ENCODE data around the gene SHROOM2. TPM values are rescaled to one million over a fixed set of nuclear protein-coding genes. Genes with fewer than 3 reads are reported as not detected.

The SHROOM2 gene
- total RNA-seq, 1 experiment from 2014 or later = 13.9 TPM

DNA sequence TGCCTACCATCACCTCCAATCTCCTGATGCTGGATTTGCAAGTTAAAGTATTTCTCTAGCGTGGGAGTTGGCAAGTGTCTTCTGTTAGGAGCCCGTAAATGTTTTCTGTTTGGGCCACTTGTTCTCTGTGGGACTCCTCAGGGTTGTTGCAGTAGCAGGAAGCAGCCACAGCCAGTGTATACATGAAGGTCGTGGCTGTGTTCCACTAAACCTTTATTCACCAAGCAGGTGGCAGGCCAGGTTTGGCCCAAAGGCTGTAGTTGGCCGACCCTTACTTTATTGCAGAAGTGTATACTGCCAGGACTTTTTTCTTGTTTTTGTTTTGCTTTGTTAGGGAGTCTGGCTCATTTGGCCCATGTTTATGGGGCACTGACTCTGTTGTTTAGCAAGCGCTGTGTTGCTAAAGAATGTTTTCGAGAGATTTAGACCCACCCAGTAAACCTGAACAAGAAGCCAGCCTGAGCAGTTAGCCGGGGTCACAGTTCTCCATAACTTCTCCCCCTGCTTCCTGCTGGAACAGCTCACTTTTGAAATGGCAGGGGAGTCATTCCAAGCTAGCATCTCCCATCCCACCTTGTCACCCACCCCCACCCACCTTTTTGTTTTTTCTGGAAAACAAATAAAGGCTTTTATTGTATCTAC lies 58.8 kb downstream of the SHROOM2 start:
- H3K36me3 Mint-ChIP-seq (ENCODE audit: insufficient read depth in 1 of 3, low read depth in 3 of 3) = peaks cover 0 to 20% (median 2%) of the 10 kb centered on the region in 3 experiments; a peak in 5 of 7 replicates
- Histone ChIP-seq H4K8ac (replicated peaks; ENCODE audit: insufficient read length, low read depth, low read length) (no peak overlapping the region), H3K23me2 (ENCODE audit: insufficient read length, low read depth, low read length, poor library complexity, severe bottlenecking) (no peaks in the 10 kb centered on the region), H3K23ac (ENCODE audit: insufficient read length, low read depth, low read length) (peak overlapping the region; percentile 41), H3K4me2 (ENCODE audit: insufficient read depth, insufficient read length, low read length) (no peak overlapping the region), H3K4ac (ENCODE audit: low read depth, low read length) (no peak overlapping the region), H3K56ac (ENCODE audit: insufficient read length, low read depth, low read length) (no peak overlapping the region), H2BK15ac (ENCODE audit: low read depth, low read length) (no peak overlapping the region), H3K9ac (ENCODE audit: extremely low read depth, insufficient read length, low read length) (no peak overlapping the region), H3K4me1 (ENCODE audit: insufficient read depth, low read length) (peaks cover 7% of the 10 kb centered on the region; the same call in 1 of the 2 replicates), H4K5ac (ENCODE audit: insufficient read length, low read depth, low read length) (no peak overlapping the region), H4K20me1 (ENCODE audit: control insufficient read depth, insufficient read depth, insufficient read length) (no peaks in the 10 kb centered on the region), H3K27me3 (ENCODE audit: insufficient read depth, low read length) (no peaks in the 10 kb centered on the region), H3K79me2 (ENCODE audit: insufficient read depth, low read length) (no peaks in the 10 kb centered on the region; the same call in 1 of the 2 replicates), H3K14ac (ENCODE audit: insufficient read depth, low read length) (no peak overlapping the region), H3K18ac (ENCODE audit: insufficient read length, low read depth, low read length) (no peak overlapping the region), H3T11ph (ENCODE audit: low read length) (no peak overlapping the region), H2AFZ (ENCODE audit: low read length) (no peak overlapping the region), H2AK5ac (ENCODE audit: insufficient read length, low read length) (no peak overlapping the region), H3K79me1 (ENCODE audit: insufficient read depth, low read depth, low read length, poor library complexity, severe bottlenecking) (peaks cover 9% of the 10 kb centered on the region), H4K91ac (ENCODE audit: insufficient read length, low read depth, low read length) (no peak overlapping the region), H3K9me3 (ENCODE audit: control insufficient read depth, low read depth, low read length) (no peaks in the 10 kb centered on the region), H2BK120ac (ENCODE audit: low read depth, low read length, poor library complexity, severe bottlenecking) (no peak overlapping the region), H2BK5ac (ENCODE audit: insufficient read length, low read length) (no peak overlapping the region), H2BK20ac (ENCODE audit: low read depth, low read length, poor library complexity, severe bottlenecking) (no peak overlapping the region), H2BK12ac (ENCODE audit: insufficient read length, low read depth, low read length) (no peak overlapping the region), H3K27ac (ENCODE audit: insufficient read length, low read depth, low read length) (no peak overlapping the region)
- no peaks in the 10 kb centered on the region for H3K27me3 Mint-ChIP-seq (ENCODE audit: low read depth)
- H3K27ac Mint-ChIP-seq = peak overlapping the region in 1 of 3 experiments; percentile 73; a peak in 1 of 7 replicates
- no peak for DNase-seq
- WGBS (ENCODE audit: extremely low coverage, insufficient read length, low lambda C conversion rate) = no CpG with 5 or more reads among the region's 7 CpGs
- H3K4me3 Mint-ChIP-seq = no peak overlapping the region
- H3K4me1 Mint-ChIP-seq = peaks cover 12 to 33% of the 10 kb centered on the region in 2 experiments
- peaks cover 25 to 52% of the 10 kb centered on the region in 2 experiments for H3K9me3 Mint-ChIP-seq
- TF ChIP-seq, protein P1, sequence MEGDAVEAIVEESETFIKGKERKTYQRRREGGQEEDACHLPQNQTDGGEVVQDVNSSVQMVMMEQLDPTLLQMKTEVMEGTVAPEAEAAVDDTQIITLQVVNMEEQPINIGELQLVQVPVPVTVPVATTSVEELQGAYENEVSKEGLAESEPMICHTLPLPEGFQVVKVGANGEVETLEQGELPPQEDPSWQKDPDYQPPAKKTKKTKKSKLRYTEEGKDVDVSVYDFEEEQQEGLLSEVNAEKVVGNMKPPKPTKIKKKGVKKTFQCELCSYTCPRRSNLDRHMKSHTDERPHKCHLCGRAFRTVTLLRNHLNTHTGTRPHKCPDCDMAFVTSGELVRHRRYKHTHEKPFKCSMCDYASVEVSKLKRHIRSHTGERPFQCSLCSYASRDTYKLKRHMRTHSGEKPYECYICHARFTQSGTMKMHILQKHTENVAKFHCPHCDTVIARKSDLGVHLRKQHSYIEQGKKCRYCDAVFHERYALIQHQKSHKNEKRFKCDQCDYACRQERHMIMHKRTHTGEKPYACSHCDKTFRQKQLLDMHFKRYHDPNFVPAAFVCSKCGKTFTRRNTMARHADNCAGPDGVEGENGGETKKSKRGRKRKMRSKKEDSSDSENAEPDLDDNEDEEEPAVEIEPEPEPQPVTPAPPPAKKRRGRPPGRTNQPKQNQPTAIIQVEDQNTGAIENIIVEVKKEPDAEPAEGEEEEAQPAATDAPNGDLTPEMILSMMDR (conservative IDR thresholded peaks at IDR 0.05) = no peak
